NT2/D1 (cell line): ENCODE results near the gene PDE6B.

Experiments
- YY1 ChIP-seq: IDR thresholded peaks from 2 replicates; pipeline ENCODE4 v1.6.1; 2011; ENCODE audit not compliant: insufficient read length, insufficient read depth
- ZNF274 ChIP-seq: IDR thresholded peaks from 2 replicates; pipeline ENCODE4 v1.6.1; 2011; ENCODE audit warnings: mild to moderate bottlenecking, low read depth, low read length

- no peak for TF ChIP-seq ZNF274
- TF ChIP-seq YY1: no peak
Observed at GRCh38 chr4:710116-710515, 84.7 kb downstream of the PDE6B start.
